ENCODE results near the gene ADARB2.
"Not testable (repeated sequence)": the region's sequence is repeated elsewhere in the genome, so short reads cannot be mapped to it uniquely, and the experiment has no call there.

GRCh38 chr10:1617376-1618317 is 119.7 kb downstream of the ADARB2 start:
- TF ChIP-seq, protein P1, sequence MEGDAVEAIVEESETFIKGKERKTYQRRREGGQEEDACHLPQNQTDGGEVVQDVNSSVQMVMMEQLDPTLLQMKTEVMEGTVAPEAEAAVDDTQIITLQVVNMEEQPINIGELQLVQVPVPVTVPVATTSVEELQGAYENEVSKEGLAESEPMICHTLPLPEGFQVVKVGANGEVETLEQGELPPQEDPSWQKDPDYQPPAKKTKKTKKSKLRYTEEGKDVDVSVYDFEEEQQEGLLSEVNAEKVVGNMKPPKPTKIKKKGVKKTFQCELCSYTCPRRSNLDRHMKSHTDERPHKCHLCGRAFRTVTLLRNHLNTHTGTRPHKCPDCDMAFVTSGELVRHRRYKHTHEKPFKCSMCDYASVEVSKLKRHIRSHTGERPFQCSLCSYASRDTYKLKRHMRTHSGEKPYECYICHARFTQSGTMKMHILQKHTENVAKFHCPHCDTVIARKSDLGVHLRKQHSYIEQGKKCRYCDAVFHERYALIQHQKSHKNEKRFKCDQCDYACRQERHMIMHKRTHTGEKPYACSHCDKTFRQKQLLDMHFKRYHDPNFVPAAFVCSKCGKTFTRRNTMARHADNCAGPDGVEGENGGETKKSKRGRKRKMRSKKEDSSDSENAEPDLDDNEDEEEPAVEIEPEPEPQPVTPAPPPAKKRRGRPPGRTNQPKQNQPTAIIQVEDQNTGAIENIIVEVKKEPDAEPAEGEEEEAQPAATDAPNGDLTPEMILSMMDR (IDR thresholded peaks at IDR 0.05) = not testable (repeated sequence)
- not testable (repeated sequence) for TF ChIP-seq POLR2A (IDR thresholded peaks at IDR 0.05)
